SW480 (cell line): ENCODE data around the gene PRDM16.

Experiments
- DNase-seq: peaks from one replicate; pipeline ENCODE4 v3.0.0-alpha.2; 2016; ENCODE audit warnings: low spot score

Gene PRDM16

GRCh38 chr1:3356827-3357460 is 287.9 kb downstream of the PRDM16 start:
- DNase-seq: peak; percentile 48

- DNase-seq: no peak
Observed at GRCh38 chr1:3357526-3358297, 288.7 kb downstream of the PRDM16 start.

- no peak for DNase-seq
Observed at GRCh38 chr1:3359351-3359750, 290.3 kb downstream of the PRDM16 start.

DNA sequence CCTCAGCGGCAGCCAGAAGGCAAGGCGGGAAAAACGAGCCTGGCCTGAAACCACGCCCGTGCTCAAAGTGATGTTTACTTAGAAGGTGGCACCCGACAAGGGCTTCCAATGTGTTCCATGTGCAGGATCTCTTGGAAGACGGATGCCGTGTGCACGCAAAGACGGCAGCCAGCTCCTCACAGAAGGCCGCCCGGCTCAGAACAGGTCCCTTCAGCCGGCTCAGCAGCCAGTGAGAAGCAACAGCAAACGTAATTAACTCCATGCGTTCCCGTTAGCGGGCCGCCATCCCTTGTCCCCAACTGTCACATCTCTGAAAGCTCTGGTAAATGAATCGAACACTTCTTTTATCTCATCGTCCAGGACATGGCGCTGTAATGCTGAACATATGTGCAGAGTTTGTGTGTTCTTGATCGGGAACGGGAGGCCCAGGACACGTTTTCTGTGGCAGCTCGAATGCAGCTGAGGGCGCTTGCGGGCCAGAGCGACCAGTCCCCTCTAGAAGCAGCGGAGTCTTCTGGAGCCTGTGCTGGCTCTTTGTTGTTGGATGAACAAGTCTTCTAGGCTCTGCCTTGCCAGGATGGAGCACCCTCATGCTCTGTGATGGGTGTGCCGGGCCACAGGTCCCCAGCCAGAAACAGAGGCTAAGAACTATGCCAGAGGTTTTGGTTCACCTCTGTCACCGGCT is 290.9 kb downstream of the PRDM16 start:
- no peak for DNase-seq

DNA sequence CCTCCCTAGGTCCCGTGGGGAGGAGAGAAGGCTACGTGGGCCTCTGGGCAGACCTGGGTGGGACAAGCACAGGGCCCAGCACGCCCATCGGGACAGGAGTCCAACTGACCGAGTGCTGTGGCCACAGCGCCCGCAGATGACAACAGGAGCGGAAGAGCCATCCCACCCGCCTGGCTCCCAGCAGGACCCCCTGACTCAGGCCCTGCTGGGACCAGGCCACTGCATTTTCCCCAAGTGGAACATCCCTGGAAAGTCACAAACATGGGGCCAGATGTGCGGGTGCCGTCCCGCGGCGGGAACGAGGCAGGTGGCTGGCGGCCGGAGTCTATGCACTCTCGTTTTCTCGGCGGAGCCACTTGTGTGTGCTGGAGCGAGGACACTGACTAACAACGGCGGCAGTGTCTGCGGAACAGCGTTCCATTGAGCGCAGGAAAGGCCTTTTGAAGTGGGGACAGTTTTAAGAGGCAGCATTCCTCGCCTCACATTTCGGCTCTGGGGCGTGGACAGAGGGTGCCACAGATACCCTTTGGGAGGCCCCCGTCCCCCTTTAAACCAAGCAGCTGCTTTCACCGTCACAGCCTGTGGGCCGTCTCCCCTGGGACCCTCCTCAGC is 291.7 kb downstream of the PRDM16 start:
- peak; percentile 93 for DNase-seq

DNA sequence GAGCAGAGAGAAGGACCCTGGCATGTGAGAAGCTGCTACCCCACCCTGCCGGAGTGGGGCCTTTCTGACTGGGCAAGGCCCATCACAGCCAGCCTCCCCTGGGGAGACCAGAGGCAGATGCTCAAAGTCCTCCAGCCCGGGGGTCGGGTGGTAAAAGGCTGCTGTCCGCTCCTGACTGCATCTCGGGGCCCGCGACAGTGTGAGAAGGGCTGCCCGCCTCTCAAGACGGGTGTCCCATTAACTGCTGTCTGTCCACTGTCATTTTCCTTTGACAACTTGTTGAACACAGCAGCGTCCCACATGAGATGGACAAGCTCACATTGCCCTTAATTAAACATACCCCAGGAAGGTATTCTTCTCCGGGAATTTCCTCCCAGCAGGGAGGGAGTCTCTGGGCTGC is 294.0 kb downstream of the PRDM16 start:
- no peak for DNase-seq

- no peak for DNase-seq
Observed at GRCh38 chr1:3363756-3364155, 294.8 kb downstream of the PRDM16 start.

DNA sequence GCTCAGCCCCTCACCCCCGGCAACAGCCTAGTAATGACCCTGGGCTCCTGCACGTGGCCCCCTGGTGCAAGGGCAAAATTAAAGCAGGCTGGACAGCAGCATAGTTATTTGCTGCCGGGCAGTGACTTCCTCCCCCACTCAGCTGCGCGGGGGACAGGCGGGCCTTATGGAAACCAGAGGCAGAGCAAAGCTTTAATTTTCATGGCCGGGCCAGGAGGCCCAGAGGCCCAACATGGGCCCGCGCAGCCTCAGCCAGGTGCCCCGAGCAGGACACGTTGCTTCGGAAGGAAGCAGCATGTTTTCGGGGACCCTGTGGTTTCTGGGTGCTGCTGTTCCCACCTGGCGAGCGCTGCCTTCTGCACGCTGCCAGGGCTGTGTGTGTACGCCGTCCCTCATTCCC is 295.5 kb downstream of the PRDM16 start:
- DNase-seq: no peak

GRCh38 chr1:3364983-3365382 is 296.0 kb downstream of the PRDM16 start:
- DNase-seq: no peak

- no peak for DNase-seq
Observed at GRCh38 chr1:3365523-3366125, 296.6 kb downstream of the PRDM16 start.

GRCh38 chr1:3366126-3367051 is 297.4 kb downstream of the PRDM16 start:
- no peak for DNase-seq

DNA sequence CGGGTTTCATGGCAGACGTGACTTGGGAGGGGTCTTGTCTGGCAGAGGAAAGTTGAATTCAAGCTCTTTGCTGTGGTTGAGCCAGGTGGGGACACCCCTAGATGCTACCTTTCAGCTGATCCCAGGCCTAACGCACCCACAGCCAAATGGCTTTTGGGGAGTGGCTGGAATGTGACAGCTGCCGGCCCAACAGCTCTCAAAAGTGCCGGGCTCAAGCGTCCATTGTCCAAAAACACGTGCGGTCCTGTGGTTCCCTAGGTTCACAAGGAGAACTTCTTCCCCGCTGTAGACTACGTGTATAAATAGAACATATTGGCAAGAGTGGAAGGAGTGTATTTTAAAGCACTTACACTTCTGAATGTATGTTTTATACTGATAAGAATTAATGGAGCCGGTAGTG is 298.4 kb downstream of the PRDM16 start:
- DNase-seq: peak; percentile 71

DNA sequence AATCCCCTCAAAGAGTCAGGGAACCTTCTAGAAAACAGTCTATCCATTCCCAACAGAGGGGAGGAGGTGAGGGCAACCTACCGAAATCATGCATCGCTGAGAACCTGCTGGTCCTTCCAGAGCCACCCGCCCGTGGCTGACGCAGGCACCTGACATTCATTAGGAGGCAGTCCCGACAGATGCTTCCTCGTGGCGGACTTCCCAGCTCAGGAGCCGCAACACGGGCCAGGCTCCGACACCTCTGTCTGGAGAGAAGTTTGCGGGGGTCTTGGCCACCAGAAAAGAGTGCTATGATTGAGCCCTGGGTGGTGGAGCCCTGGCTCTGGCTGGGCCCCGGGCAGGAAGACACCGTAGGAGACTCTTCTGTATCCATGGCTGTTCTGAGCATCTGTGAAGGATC is 299.1 kb downstream of the PRDM16 start:
- no peak for DNase-seq

- no peak for DNase-seq
Observed at GRCh38 chr1:3368711-3369445, 299.9 kb downstream of the PRDM16 start.

- no peak for DNase-seq
Observed at GRCh38 chr1:3369446-3370076, 300.6 kb downstream of the PRDM16 start.

- DNase-seq: no peak
Observed at GRCh38 chr1:3370856-3371703, 302.1 kb downstream of the PRDM16 start.

DNA sequence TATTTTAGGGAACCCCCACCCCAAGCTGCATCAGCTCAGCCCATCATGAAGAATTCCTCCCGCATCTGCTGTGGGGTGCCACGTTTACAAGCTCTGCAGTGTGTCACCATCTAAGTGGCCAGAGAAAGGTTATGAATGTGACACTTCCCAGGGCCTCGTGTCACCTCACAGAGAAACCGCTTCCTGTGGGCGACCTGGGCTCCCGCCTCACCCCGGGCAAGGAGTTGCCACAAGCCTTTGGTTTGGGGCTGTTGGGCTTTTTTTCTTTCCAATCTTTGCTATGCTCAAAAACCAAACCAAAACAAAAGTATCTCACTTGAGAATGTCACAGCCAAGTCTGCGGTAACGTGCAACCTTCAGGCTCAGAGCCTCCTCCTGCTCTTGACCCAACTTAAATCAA is 303.3 kb downstream of the PRDM16 start:
- no peak for DNase-seq

- no peak for DNase-seq
Observed at GRCh38 chr1:3373175-3373574, 304.2 kb downstream of the PRDM16 start.
